ENCODE results near the gene MT1F. TPM values are rescaled to one million over a fixed set of nuclear protein-coding genes. Genes with fewer than 3 reads are reported as not detected.

MT1F gene
- total RNA-seq, 1 donor from 2014 or later: not detected

DNA sequence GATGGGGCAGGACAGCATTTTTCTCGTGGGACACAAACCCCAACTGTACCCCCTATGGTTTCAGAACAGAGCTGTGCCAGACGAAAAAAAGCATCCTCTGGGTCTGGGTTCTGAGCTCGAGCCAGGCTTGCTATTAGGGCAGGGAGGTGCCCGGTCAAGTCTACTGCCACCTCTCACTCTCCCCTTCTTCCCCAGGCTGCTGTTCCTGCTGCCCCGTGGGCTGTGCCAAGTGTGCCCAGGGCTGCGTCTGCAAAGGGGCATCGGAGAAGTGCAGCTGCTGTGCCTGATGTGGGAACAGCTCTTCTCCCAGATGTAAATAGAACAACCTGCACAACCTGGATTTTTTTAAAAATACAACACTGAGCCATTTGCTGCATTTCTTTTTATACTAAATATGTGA lies 31.1 kb upstream of the MT1F start:
- Mint-ChIP-seq H3K4me3 (no peak overlapping the region), H3K27ac (no peak overlapping the region), H3K27me3 (ENCODE audit: insufficient read depth, low read depth) (peaks cover 68% of the 10 kb centered on the region), H3K9me3 (no peaks in the 10 kb centered on the region), H3K36me3 (no peaks in the 10 kb centered on the region), H3K4me1 (peaks cover 14% of the 10 kb centered on the region)
- no peak overlapping the region for H3K4me2 ChIP-seq
- no peaks in the 10 kb centered on the region for H3K9me3 ChIP-seq (ENCODE audit: low read depth)
- H3F3A ChIP-seq (ENCODE audit: low read depth): peaks cover 6% of the 10 kb centered on the region
- H3K27me3 ChIP-seq: peaks cover 100% of the 10 kb centered on the region
- no peak overlapping the region for H2AFZ ChIP-seq (replicated peaks)
- H3K27ac ChIP-seq: no peak overlapping the region
- TF ChIP-seq EZH2 (IDR thresholded peaks at IDR 0.05) (no peak), EZH2phosphoT487 (IDR thresholded peaks at IDR 0.05) (no peak)
- TF ChIP-seq, protein P1, sequence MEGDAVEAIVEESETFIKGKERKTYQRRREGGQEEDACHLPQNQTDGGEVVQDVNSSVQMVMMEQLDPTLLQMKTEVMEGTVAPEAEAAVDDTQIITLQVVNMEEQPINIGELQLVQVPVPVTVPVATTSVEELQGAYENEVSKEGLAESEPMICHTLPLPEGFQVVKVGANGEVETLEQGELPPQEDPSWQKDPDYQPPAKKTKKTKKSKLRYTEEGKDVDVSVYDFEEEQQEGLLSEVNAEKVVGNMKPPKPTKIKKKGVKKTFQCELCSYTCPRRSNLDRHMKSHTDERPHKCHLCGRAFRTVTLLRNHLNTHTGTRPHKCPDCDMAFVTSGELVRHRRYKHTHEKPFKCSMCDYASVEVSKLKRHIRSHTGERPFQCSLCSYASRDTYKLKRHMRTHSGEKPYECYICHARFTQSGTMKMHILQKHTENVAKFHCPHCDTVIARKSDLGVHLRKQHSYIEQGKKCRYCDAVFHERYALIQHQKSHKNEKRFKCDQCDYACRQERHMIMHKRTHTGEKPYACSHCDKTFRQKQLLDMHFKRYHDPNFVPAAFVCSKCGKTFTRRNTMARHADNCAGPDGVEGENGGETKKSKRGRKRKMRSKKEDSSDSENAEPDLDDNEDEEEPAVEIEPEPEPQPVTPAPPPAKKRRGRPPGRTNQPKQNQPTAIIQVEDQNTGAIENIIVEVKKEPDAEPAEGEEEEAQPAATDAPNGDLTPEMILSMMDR (IDR thresholded peaks at IDR 0.05): no peak
- H3K36me3 ChIP-seq: no peaks in the 10 kb centered on the region
- H4K20me1 ChIP-seq (ENCODE audit: low read depth): peaks cover 40% of the 10 kb centered on the region
- H3K4me1 ChIP-seq: no peaks in the 10 kb centered on the region
- H3K79me2 ChIP-seq (ENCODE audit: low read depth): no peaks in the 10 kb centered on the region
- DNase-seq (ENCODE audit: low spot score): no peak
- no peak overlapping the region for H3K4me3 ChIP-seq
- H3K9ac ChIP-seq: no peak overlapping the region

DNA sequence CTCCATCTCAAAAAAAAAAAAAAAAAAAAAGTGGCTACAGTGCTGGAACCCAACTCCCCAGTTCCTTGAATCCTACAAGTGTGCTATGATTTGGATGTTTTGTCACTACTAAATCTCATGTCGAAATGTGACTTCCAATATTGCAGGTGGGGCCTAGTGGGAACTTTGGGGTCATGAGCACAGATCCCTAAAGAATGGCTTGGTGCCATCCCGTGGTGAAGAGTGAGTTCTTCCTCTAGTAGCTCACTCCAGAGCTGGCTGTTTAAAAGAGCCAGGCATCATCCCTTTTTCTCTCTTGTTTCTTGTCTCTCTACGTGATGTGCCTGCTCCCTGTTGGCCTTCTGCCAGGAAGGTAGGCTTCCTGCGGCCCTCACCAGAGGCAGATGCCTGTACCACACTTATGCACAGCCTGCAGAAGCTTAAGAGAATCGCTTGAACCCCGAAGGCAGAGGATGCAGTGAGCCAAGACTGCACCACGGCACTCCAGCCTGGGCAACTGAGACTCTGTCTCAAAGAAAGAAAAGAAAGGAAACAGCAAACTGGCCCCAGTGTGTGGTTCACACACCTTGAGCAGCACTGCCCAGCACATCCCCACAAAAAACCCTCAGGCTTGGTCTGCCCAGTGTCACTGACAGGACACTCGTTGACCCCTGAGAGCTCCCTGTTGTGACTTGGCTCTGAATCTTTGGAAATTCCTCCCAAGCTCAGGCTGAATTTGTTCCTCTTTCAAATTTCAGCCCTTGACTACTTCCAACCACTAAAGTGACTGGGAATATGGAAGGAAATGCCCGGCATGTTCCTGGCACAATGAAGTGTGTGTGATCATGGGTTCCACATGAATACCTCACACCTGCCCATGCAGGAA lies 29.0 kb upstream of the MT1F start:
- DNase-seq (ENCODE audit: low spot score): no peak
- peaks cover 52% of the 10 kb centered on the region for H4K20me1 ChIP-seq (ENCODE audit: low read depth)
- no peak overlapping the region for H3K9ac ChIP-seq
- no peaks in the 10 kb centered on the region for H3K79me2 ChIP-seq (ENCODE audit: low read depth)
- H3K36me3 ChIP-seq: no peaks in the 10 kb centered on the region
- peaks cover 6% of the 10 kb centered on the region for H3F3A ChIP-seq (ENCODE audit: low read depth)
- H3K4me1 ChIP-seq: peaks cover 9% of the 10 kb centered on the region
- H3K27me3 Mint-ChIP-seq (ENCODE audit: insufficient read depth, low read depth): peaks cover 80% of the 10 kb centered on the region
- H3K27ac ChIP-seq: no peak overlapping the region
- H2AFZ ChIP-seq (replicated peaks): no peak overlapping the region
- H3K4me2 ChIP-seq: no peak overlapping the region
- peaks cover 19% of the 10 kb centered on the region for H3K4me1 Mint-ChIP-seq
- TF ChIP-seq EZH2phosphoT487 (IDR thresholded peaks at IDR 0.05) (no peak), EZH2 (IDR thresholded peaks at IDR 0.05) (no peak)
- TF ChIP-seq, protein P1 (IDR thresholded peaks at IDR 0.05): no peak
- H3K27ac Mint-ChIP-seq: no peak overlapping the region
- H3K9me3 ChIP-seq (ENCODE audit: low read depth): no peaks in the 10 kb centered on the region
- no peaks in the 10 kb centered on the region for H3K36me3 Mint-ChIP-seq
- no peak overlapping the region for H3K4me3 ChIP-seq
- H3K27me3 ChIP-seq: peaks cover 100% of the 10 kb centered on the region
- H3K4me3 Mint-ChIP-seq: no peak overlapping the region
- no peaks in the 10 kb centered on the region for H3K9me3 Mint-ChIP-seq

DNA sequence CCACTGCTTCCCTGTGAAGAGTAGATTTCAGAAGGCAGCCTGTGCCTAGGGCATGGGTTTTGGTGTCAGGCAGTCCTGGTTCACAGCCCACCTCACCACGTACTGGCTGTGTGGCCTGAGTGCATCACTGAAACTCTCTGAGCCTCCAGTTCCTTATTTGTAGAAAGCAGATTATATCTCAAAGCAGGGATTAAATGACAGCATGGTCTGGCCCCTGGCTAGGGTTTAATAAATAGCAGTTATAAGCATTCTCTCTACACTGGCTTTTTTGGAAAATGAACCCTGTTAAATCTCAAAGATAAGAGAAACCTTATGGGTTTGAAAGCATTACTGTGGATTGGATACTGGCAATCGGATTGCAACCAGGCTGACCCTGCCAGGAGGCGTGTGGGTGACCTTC lies 28.2 kb upstream of the MT1F start:
- H3K36me3 Mint-ChIP-seq: no peaks in the 10 kb centered on the region
- Histone ChIP-seq H3K9ac (no peak overlapping the region), H3K79me2 (ENCODE audit: low read depth) (no peaks in the 10 kb centered on the region), H3K36me3 (no peaks in the 10 kb centered on the region), H3F3A (ENCODE audit: low read depth) (peaks cover 6% of the 10 kb centered on the region), H3K9me3 (ENCODE audit: low read depth) (no peaks in the 10 kb centered on the region), H2AFZ (replicated peaks) (no peak overlapping the region), H4K20me1 (ENCODE audit: low read depth) (peaks cover 61% of the 10 kb centered on the region), H3K4me3 (no peak overlapping the region), H3K4me1 (peaks cover 9% of the 10 kb centered on the region), H3K4me2 (no peak overlapping the region), H3K27me3 (peaks cover 100% of the 10 kb centered on the region), H3K27ac (no peak overlapping the region)
- H3K4me1 Mint-ChIP-seq: peaks cover 19% of the 10 kb centered on the region
- no peak overlapping the region for H3K27ac Mint-ChIP-seq
- no peak overlapping the region for H3K4me3 Mint-ChIP-seq
- no peak for DNase-seq (ENCODE audit: low spot score)
- H3K27me3 Mint-ChIP-seq (ENCODE audit: insufficient read depth, low read depth): peaks cover 85% of the 10 kb centered on the region
- TF ChIP-seq, protein P1 (IDR thresholded peaks at IDR 0.05): no peak
- TF ChIP-seq EZH2 (IDR thresholded peaks at IDR 0.05): no peak
- TF ChIP-seq EZH2phosphoT487 (IDR thresholded peaks at IDR 0.05): no peak
- H3K9me3 Mint-ChIP-seq: no peaks in the 10 kb centered on the region

All from neural progenitor cell (in vitro differentiated cells).